Panc1 (cell line): ENCODE results near the gene UTS2R. TPM values are rescaled to one million over a fixed set of nuclear protein-coding genes. Genes with fewer than 3 reads are reported as not detected.

Experiments
- ATAC-seq: fragments of 200-7000 bp; cut with Tn5 transposase; 2 replicates; pipeline ENCODE4 v1.9.1; 2020; ENCODE audit warnings: mild to moderate bottlenecking, moderate library complexity
- BruUV-seq: library from RNA; stranded (reverse); fragments of 400-500 nt; replicated peaks from 2 replicates; lab custom pipeline; 2021; lab: Mats Ljungman, UMichigan
- CTCF ChIA-PET: fragments of 300-600 bp; sonication (Branson Sonifier 250); formaldehyde crosslinking; loops from one replicate; lab custom pipeline; 2022; ENCODE audit warnings: antibody characterized with exemption; lab: Charles Lee
- POLR2A ChIA-PET: fragments of 300-600 bp; sonication (Branson Sonifier 250); formaldehyde crosslinking; loops from one replicate; lab custom pipeline; 2022; ENCODE audit warnings: antibody characterized with exemption; lab: Charles Lee
- DNase-seq: peaks from one replicate; pipeline ENCODE4 v3.0.0-alpha.2; 2010; ENCODE audit warnings: low read depth, low spot score
- H3K27ac ChIP-seq: 2 replicates; pipeline ENCODE4 v1.5.1; 2011; ENCODE audit warnings: mild to moderate bottlenecking, low read length, inconsistent platforms
- H3K27me3 ChIP-seq: fragments of 200-500 bp; sonication (Bioruptor generic); 2 replicates; pipeline ENCODE4 v1.6.0; 2014; ENCODE audit warnings: low read length, inconsistent platforms; ENCODE audit not compliant: control insufficient read depth, insufficient read depth
- H3K36me3 ChIP-seq: fragments of 200-500 bp; sonication (Bioruptor generic); 2 replicates; pipeline ENCODE4 v1.5.1; 2014; ENCODE audit warnings: inconsistent platforms, mild to moderate bottlenecking, low read length, moderate library complexity; ENCODE audit not compliant: control insufficient read depth, insufficient read depth
- H3K4me1 ChIP-seq: 2 replicates; pipeline ENCODE4 v1.5.1; 2011; ENCODE audit warnings: inconsistent platforms, mild to moderate bottlenecking, low read length, moderate library complexity; ENCODE audit not compliant: control insufficient read depth, insufficient read depth
- H3K4me3 ChIP-seq, 2 experiments: 2 replicates each; pipeline ENCODE4 v1.5.1; 2011 to 2012; ENCODE audit warnings: low read depth in 2 of 2, low read length in 2 of 2, mild to moderate bottlenecking in 2 of 2, inconsistent platforms in 1 of 2, moderate library complexity in 1 of 2
- H3K9me3 ChIP-seq: fragments of 200-500 bp; sonication (Bioruptor generic); 2 replicates; pipeline ENCODE4 v1.5.1; 2014; ENCODE audit warnings: low read depth, mild to moderate bottlenecking, inconsistent platforms, low read length, moderate library complexity; ENCODE audit not compliant: control insufficient read depth, insufficient read depth
- POLR2AphosphoS5 ChIP-seq: IDR thresholded peaks from 2 replicates; pipeline ENCODE4 v1.6.1; 2012; ENCODE audit warnings: mild to moderate bottlenecking, low read depth, low read length, moderate library complexity
- SIN3A ChIP-seq: IDR thresholded peaks from 2 replicates; pipeline ENCODE4 v1.6.1; 2012; ENCODE audit warnings: low read depth, mild to moderate bottlenecking, low read length, moderate library complexity, borderline replicate concordance; ENCODE audit not compliant: insufficient read depth
- TCF7L2 ChIP-seq: IDR thresholded peaks from 2 replicates; pipeline ENCODE4 v1.6.1; 2011; ENCODE audit warnings: mild to moderate bottlenecking, low read depth, low read length, inconsistent platforms
- in situ Hi-C: cut with HindIII; loops from 2 replicates; pipeline ENCODE4 v1.10.0; 2016; ENCODE audit warnings: low sequenced_read_pairs, low pct_unique_long_range_greater_than_20kb
- intact Hi-C: fragments of 100-400 bp; cut with micrococcal nuclease; formaldehyde crosslinking; loops from one replicate; pipeline ENCODE4 v1.10.0; 2022; ENCODE audit not compliant: unreplicated experiment
- total RNA-seq: library from RNA; stranded (reverse); gene quantifications from one replicate; pipeline ENCODE4 v1.2.1, GENCODE V29; 2021; ENCODE audit not compliant: unreplicated experiment
- TF ChIP-seq, protein P1 (sequence below): fragments of 450-650 bp; IDR thresholded peaks from 2 replicates; pipeline ENCODE4 v1.5.1; 2017; ENCODE audit warnings: mild to moderate bottlenecking
- TF ChIP-seq, protein P2 (sequence below), 2 experiments: IDR thresholded peaks; 2 replicates each; pipeline ENCODE4 v1.6.1; 2011 to 2012; ENCODE audit warnings: low read depth in 2 of 2, control low read depth in 1 of 2, low read length in 1 of 2, mild to moderate bottlenecking in 1 of 2, moderate library complexity in 1 of 2; ENCODE audit not compliant: insufficient read depth in 1 of 2

UTS2R gene
- total RNA-seq, 1 experiment from 2014 or later, result 0.39 TPM

DNA sequence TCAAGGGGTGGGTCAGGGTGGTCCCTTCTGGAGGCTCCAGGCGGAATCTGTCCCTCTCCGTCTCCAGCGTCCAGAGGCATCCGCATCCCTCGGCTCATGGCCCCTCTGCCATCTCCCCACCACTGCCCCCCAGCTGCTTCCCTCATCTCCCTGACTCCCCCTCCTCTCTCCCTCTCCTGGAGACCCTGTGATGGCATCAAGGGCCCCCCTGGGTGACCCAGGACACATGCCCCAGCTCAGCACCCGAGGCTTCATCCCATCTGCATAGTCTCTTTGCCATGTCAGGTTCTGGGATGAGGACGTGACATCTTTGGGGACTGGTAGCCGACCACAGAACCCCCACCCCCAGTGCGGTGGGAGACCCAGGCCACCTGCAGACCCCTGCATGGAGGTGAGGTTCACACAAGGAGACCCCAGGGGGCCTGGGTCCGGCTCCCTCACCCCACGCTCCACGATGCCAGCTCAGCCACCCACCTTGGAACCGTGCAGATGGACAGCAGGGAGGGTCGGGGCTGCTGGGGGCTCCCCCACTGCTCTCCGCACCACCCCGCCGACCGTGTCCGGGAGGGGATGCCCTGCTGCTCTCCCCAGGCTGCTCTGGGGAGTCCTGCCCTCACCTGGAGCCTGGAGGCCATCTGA, 41.8 kb upstream of the UTS2R start:
- Histone ChIP-seq H3K27me3 (no peaks in the 10 kb centered on the region), H3K36me3 (peaks cover 2% of the 10 kb centered on the region; the same call in 1 of the 2 replicates), H3K4me3 (no peak overlapping the region), H3K9me3 (no peaks in the 10 kb centered on the region), H3K4me1 (peaks cover 53% of the 10 kb centered on the region), H3K27ac (no peak overlapping the region)
- no TSS peak for BruUV-seq
- in situ Hi-C loops, result no loop called here
- no peak for ATAC-seq
- ChIA-PET POLR2A (interaction anchor here (0.5 kb wide), 1 partner anchor 259 kb away, joined by 9 read pairs; no protein-coding TSS in a partner anchor), CTCF (no interaction called here)
- DNase-seq, result no peak
- intact Hi-C loops, result loop anchor here (5.0 kb wide), 1 partner anchor 33 kb away; no protein-coding TSS in a partner anchor
- no peak for TF ChIP-seq SIN3A
- TF ChIP-seq POLR2AphosphoS5, result no peak

DNA sequence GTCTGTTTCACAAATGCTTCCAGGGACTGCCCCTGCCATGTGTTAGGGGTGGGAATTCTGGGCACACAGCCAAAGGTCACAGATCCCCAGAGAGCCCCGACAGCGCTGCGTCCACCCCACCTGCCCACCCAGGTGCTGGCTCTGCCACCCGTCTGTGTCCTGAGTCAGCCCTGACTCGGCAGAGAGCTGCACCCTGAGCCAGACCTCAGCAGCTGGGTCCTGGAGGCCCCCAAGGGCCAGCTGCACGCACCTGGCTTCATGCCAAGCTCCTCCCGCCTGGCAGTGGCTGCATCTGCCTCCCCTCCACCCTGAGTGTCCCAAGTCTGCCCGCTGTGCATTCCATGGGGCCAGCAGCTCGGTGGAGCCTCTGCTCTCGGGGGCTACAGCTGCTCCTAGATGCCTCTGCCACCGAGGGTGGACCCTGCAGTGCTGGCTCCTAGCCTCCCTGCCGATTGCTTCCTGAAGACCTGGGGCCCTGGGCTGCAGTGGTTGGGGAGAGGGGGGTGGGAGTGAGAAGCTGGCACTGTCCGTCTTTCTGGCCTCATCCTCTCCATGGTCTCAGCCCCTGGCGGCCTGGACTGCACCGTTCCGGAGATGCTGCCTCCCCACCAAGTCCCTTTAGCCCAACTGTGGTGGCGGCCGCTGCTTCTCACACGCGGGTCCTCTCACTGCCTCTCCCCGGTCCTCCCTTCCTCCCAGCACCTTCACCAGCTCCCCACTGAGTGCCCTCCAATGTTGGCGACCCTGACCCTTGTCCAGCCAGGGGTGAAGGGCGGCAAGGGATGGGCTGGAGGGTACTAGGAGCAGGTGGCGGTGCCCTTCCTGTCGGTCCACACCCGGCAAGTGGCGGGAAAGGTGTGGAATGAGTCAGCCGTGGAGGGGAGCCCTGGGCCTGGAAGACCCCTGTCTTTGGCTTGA, 41.0 kb upstream of the UTS2R start:
- Histone ChIP-seq H3K27ac (no peak overlapping the region), H3K4me1 (peaks cover 50% of the 10 kb centered on the region), H3K36me3 (peaks cover 2% of the 10 kb centered on the region; the same call in 1 of the 2 replicates), H3K27me3 (no peaks in the 10 kb centered on the region), H3K4me3 (no peak overlapping the region), H3K9me3 (no peaks in the 10 kb centered on the region)
- no TSS peak for BruUV-seq
- intact Hi-C loops (loop anchor here (5.0 kb wide), 1 partner anchor 33 kb away; no protein-coding TSS in a partner anchor), in situ Hi-C loops (no loop called here)
- DNase-seq (no peak), ATAC-seq (no peak)
- TF ChIP-seq, protein P1, sequence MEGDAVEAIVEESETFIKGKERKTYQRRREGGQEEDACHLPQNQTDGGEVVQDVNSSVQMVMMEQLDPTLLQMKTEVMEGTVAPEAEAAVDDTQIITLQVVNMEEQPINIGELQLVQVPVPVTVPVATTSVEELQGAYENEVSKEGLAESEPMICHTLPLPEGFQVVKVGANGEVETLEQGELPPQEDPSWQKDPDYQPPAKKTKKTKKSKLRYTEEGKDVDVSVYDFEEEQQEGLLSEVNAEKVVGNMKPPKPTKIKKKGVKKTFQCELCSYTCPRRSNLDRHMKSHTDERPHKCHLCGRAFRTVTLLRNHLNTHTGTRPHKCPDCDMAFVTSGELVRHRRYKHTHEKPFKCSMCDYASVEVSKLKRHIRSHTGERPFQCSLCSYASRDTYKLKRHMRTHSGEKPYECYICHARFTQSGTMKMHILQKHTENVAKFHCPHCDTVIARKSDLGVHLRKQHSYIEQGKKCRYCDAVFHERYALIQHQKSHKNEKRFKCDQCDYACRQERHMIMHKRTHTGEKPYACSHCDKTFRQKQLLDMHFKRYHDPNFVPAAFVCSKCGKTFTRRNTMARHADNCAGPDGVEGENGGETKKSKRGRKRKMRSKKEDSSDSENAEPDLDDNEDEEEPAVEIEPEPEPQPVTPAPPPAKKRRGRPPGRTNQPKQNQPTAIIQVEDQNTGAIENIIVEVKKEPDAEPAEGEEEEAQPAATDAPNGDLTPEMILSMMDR, result no peak
- TF ChIP-seq TCF7L2, result no peak
- TF ChIP-seq, protein P2, sequence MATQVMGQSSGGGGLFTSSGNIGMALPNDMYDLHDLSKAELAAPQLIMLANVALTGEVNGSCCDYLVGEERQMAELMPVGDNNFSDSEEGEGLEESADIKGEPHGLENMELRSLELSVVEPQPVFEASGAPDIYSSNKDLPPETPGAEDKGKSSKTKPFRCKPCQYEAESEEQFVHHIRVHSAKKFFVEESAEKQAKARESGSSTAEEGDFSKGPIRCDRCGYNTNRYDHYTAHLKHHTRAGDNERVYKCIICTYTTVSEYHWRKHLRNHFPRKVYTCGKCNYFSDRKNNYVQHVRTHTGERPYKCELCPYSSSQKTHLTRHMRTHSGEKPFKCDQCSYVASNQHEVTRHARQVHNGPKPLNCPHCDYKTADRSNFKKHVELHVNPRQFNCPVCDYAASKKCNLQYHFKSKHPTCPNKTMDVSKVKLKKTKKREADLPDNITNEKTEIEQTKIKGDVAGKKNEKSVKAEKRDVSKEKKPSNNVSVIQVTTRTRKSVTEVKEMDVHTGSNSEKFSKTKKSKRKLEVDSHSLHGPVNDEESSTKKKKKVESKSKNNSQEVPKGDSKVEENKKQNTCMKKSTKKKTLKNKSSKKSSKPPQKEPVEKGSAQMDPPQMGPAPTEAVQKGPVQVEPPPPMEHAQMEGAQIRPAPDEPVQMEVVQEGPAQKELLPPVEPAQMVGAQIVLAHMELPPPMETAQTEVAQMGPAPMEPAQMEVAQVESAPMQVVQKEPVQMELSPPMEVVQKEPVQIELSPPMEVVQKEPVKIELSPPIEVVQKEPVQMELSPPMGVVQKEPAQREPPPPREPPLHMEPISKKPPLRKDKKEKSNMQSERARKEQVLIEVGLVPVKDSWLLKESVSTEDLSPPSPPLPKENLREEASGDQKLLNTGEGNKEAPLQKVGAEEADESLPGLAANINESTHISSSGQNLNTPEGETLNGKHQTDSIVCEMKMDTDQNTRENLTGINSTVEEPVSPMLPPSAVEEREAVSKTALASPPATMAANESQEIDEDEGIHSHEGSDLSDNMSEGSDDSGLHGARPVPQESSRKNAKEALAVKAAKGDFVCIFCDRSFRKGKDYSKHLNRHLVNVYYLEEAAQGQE (IDR thresholded peaks at IDR 0.05; ENCODE audit: insufficient read depth in 1 of 2, low read depth in 2 of 2, low read length in 1 of 2), result no peak
- no peak for TF ChIP-seq SIN3A
- no peak for TF ChIP-seq POLR2AphosphoS5
- CTCF ChIA-PET, result no interaction called here
- POLR2A ChIA-PET, result no interaction called here
